Common myeloid progenitor, CD34-positive (primary cell): ENCODE data around the gene SLAMF1.
"Not testable (repeated sequence)": the region's sequence is repeated elsewhere in the genome, so short reads cannot be mapped to it uniquely, and the experiment has no call there.

ENCODE experiments used
- CTCF ChIA-PET: fragments of 350-600 bp; sonication (Branson Sonifier 250); formaldehyde crosslinking; loops from one replicate; lab custom pipeline; 2021; ENCODE audit warnings: antibody characterized with exemption; lab: Charles Lee
- POLR2A ChIA-PET: fragments of 350-600 bp; sonication (Branson Sonifier 250); formaldehyde crosslinking; loops from one replicate; lab custom pipeline; 2021; ENCODE audit warnings: antibody characterized with exemption; lab: Charles Lee
- DNase-seq, 3 donors: peaks; one replicate each; pipeline versions ENCODE4 v3.0.0 to v3.0.0-alpha.2; 2013
- H3K27ac ChIP-seq, 2 experiments: 1 replicate in 1 of 2; 2 replicates in 1 of 2; pipeline ENCODE4 v1.7.0; 2013; ENCODE audit warnings: inconsistent platforms in 2 of 2, low read length in 2 of 2, mild to moderate bottlenecking in 2 of 2, low read depth in 1 of 2, moderate library complexity in 1 of 2; ENCODE audit not compliant: severe bottlenecking in 2 of 2, insufficient read depth in 1 of 2, poor library complexity in 1 of 2
- H3K27me3 ChIP-seq, 5 experiments: replicated peaks in 2 of 5; 1 replicate in 3 of 5; 2 replicates in 2 of 5; pipeline versions ENCODE4 v1.6.1 to v1.7.0; 2013; ENCODE audit warnings: low read length in 4 of 5, mild to moderate bottlenecking in 2 of 5, moderate library complexity in 2 of 5, inconsistent platforms in 1 of 5; ENCODE audit not compliant: insufficient read depth in 5 of 5, control insufficient read depth in 4 of 5
- H3K36me3 ChIP-seq, 4 experiments: 1 replicate in 2 of 4; 2 replicates in 2 of 4; pipeline versions ENCODE4 v1.6.1 to v1.7.0; 2013; ENCODE audit warnings: low read length in 3 of 4, control low read depth in 1 of 4, mild to moderate bottlenecking in 1 of 4; ENCODE audit not compliant: control insufficient read depth in 4 of 4, insufficient read depth in 4 of 4
- H3K4me1 ChIP-seq, 4 experiments: 1 replicate in 3 of 4; 2 replicates in 1 of 4; pipeline versions ENCODE4 v1.6.1 to v1.7.1; 2013; ENCODE audit warnings: low read length in 3 of 4, mild to moderate bottlenecking in 3 of 4, control low read depth in 1 of 4, inconsistent platforms in 1 of 4, moderate library complexity in 1 of 4; ENCODE audit not compliant: control insufficient read depth in 4 of 4, insufficient read depth in 4 of 4; ENCODE audit errors: control extremely low read depth in 1 of 4
- H3K4me3 ChIP-seq, 7 experiments: 1 replicate in 4 of 7; 2 replicates in 3 of 7; pipeline versions ENCODE4 v1.5.1 to v1.7.0; 2013; ENCODE audit warnings: mild to moderate bottlenecking in 7 of 7, low read length in 6 of 7, moderate library complexity in 6 of 7, inconsistent platforms in 2 of 7, low read depth in 2 of 7, control low read depth in 1 of 7; ENCODE audit not compliant: insufficient read depth in 4 of 7, control insufficient read depth in 1 of 7; ENCODE audit errors: extremely low read depth in 1 of 7
- H3K9me3 ChIP-seq, 5 experiments: 1 replicate in 4 of 5; 2 replicates in 1 of 5; pipeline versions ENCODE4 v1.6.1 to v1.7.1; 2013; ENCODE audit warnings: low read length in 4 of 5, mild to moderate bottlenecking in 2 of 5, inconsistent platforms in 1 of 5, low read depth in 1 of 5, moderate library complexity in 1 of 5; ENCODE audit not compliant: control insufficient read depth in 4 of 5, insufficient read depth in 2 of 5; ENCODE audit errors: control extremely low read depth in 1 of 5
- WGBS: methylation state at CpG from one replicate; pipeline ENCODE4 v1.1.5; 2013; ENCODE audit not compliant: insufficient coverage; 5-methylcytosine and 5-hydroxymethylcytosine counted together

The SLAMF1 gene

GRCh38 chr1:160657250-160657781 is 10.5 kb upstream of the SLAMF1 start:
- H3K27ac ChIP-seq = no peak overlapping the region
- WGBS = 79% methylated on average over 2 of the region's 5 CpGs
- no peak for DNase-seq

GRCh38 chr1:160656737-160657136 is 9.9 kb upstream of the SLAMF1 start:
- no peak for DNase-seq

More at GRCh38 chr1:160657250-160657781, 10.5 kb upstream of the SLAMF1 start:
- ChIA-PET CTCF (interaction anchor here (0.9 kb wide), 1 partner anchor 14 kb away, joined by 3 read pairs; no protein-coding TSS in a partner anchor), POLR2A (no interaction called here)
- Histone ChIP-seq H3K4me3 (no peak overlapping the region), H3K4me1 (peaks cover 0 to 24% (median 1%) of the 10 kb centered on the region in 4 experiments), H3K36me3 (no peaks in the 10 kb centered on the region), H3K27me3 (no peaks in the 10 kb centered on the region), H3K9me3 (no peaks in the 10 kb centered on the region)

GRCh38 chr1:160653620-160654016 is 6.8 kb upstream of the SLAMF1 start:
- ChIA-PET POLR2A (no interaction called here), CTCF (no interaction called here)
- H3K27ac ChIP-seq = no peak overlapping the region
- H3K4me1 ChIP-seq = peaks cover 4 to 37% (median 6%) of the 10 kb centered on the region in 4 experiments
- DNase-seq = no peak
- H3K4me3 ChIP-seq = no peak overlapping the region
- 100% methylated on average over 1 of the region's 2 CpGs for WGBS
- no peaks in the 10 kb centered on the region for H3K27me3 ChIP-seq
- no peaks in the 10 kb centered on the region for H3K9me3 ChIP-seq
- H3K36me3 ChIP-seq = no peaks in the 10 kb centered on the region

More at GRCh38 chr1:160656737-160657136, 9.9 kb upstream of the SLAMF1 start:
- Histone ChIP-seq H3K9me3 (no peaks in the 10 kb centered on the region), H3K4me1 (peaks cover under 1 to 26% (median 2%) of the 10 kb centered on the region in 4 experiments), H3K36me3 (no peaks in the 10 kb centered on the region), H3K27ac (no peak overlapping the region), H3K4me3 (no peak overlapping the region), H3K27me3 (no peaks in the 10 kb centered on the region)
- WGBS = no CpG with 5 or more reads among the region's 3 CpGs
- CTCF ChIA-PET = interaction anchor here (1.3 kb wide), 1 partner anchor 10 kb away, joined by 5 read pairs; the partner anchor contains the start of gene SLAMF1
- POLR2A ChIA-PET = no interaction called here

GRCh38 chr1:160652924-160653619 is 6.2 kb upstream of the SLAMF1 start:
- POLR2A ChIA-PET = no interaction called here
- H3K9me3 ChIP-seq = no peaks in the 10 kb centered on the region
- peaks cover 4 to 39% (median 6%) of the 10 kb centered on the region in 4 experiments for H3K4me1 ChIP-seq
- H3K27me3 ChIP-seq = no peaks in the 10 kb centered on the region
- no peak overlapping the region for H3K4me3 ChIP-seq
- CTCF ChIA-PET = no interaction called here
- no peak overlapping the region for H3K27ac ChIP-seq
- DNase-seq = no peak
- no peaks in the 10 kb centered on the region for H3K36me3 ChIP-seq
- 97% methylated on average over 6 of the region's 9 CpGs for WGBS

- H3K27ac ChIP-seq, H3K4me3 ChIP-seq, H3K27me3 ChIP-seq, DNase-seq, POLR2A ChIA-PET, H3K36me3 ChIP-seq, H3K9me3 ChIP-seq: not testable (repeated sequence)
- 100% methylated on average over 3 of the region's 8 CpGs for WGBS
- CTCF ChIA-PET = interaction anchor here (2.9 kb wide), 1 partner anchor 23 kb away, joined by 13 read pairs; no protein-coding TSS in a partner anchor
- H3K4me1 ChIP-seq = peaks cover 5 to 34% (median 11%) of the 10 kb centered on the region in 4 experiments
Observed at GRCh38 chr1:160652065-160652641, 5.3 kb upstream of the SLAMF1 start.

GRCh38 chr1:160651433-160652064 is 4.7 kb upstream of the SLAMF1 start:
- Histone ChIP-seq H3K4me1 (peaks cover 5 to 35% (median 17%) of the 10 kb centered on the region in 4 experiments), H3K36me3 (no peaks in the 10 kb centered on the region), H3K27ac (no peak overlapping the region), H3K4me3 (no peak overlapping the region), H3K9me3 (no peaks in the 10 kb centered on the region), H3K27me3 (no peaks in the 10 kb centered on the region)
- peak in 1 of 3 donors; percentile 54 for DNase-seq
- ChIA-PET POLR2A (no interaction called here), CTCF (interaction anchor here (2.9 kb wide), 1 partner anchor 23 kb away, joined by 13 read pairs; no protein-coding TSS in a partner anchor)
- 0% methylated on average over 1 of the region's 1 CpG for WGBS
